Activated B cell treated with CpG ODN at 0.5 μM for 24 hours (primary cell): ENCODE measurements around the gene SYNE2. TPM values are rescaled to one million over a fixed set of nuclear protein-coding genes. Genes with fewer than 3 reads are reported as not detected.
A peak's percentile ranks its signal among the peaks of the same experiment; 100 is the strongest.

Source experiments
- ATAC-seq: fragments of 200-7000 bp; cut with Tn5 transposase; one replicate; pipeline ENCODE4 v1.10.0; 2021; ENCODE audit warnings: low read depth, mild to moderate bottlenecking, moderate library complexity
- CTCF ChIA-PET: fragments of 350-600 bp; sonication (Branson Sonifier 250); formaldehyde crosslinking; loops from one replicate; lab custom pipeline; 2021; ENCODE audit warnings: antibody characterized with exemption; lab: Charles Lee
- POLR2A ChIA-PET: fragments of 350-600 bp; sonication (Branson Sonifier 250); formaldehyde crosslinking; loops from one replicate; lab custom pipeline; 2021; ENCODE audit warnings: antibody characterized with exemption; lab: Charles Lee
- DNase-seq: peaks from one replicate; pipeline ENCODE4 v3.0.0; 2022
- H3K27ac Mint-ChIP-seq: one replicate; pipeline ENCODE4 v1.8.0; 2020; ENCODE audit warnings: mixed read lengths
- H3K27me3 Mint-ChIP-seq: one replicate; pipeline ENCODE4 v1.8.0; 2021; ENCODE audit warnings: mixed read lengths
- H3K36me3 Mint-ChIP-seq: one replicate; pipeline ENCODE4 v1.8.0; 2021; ENCODE audit warnings: low read depth, mixed read lengths
- H3K4me1 Mint-ChIP-seq: one replicate; pipeline ENCODE4 v1.8.0; 2021; ENCODE audit warnings: mixed read lengths
- H3K4me3 Mint-ChIP-seq: one replicate; pipeline ENCODE4 v1.8.0; 2020; ENCODE audit warnings: mild to moderate bottlenecking, mixed read lengths
- H3K9me3 Mint-ChIP-seq: one replicate; pipeline ENCODE4 v1.8.0; 2020; ENCODE audit warnings: mixed read lengths
- intact Hi-C: fragments of 100-400 bp; cut with micrococcal nuclease; formaldehyde crosslinking; loops from one replicate; pipeline ENCODE4 v1.15.1; 2024
- total RNA-seq: library from RNA; stranded (reverse); gene quantifications from 2 replicates; pipeline ENCODE4 v1.2.3, GENCODE V29; 2022
- TF ChIP-seq, protein P1 (sequence below): fragments of 200-600 bp; IDR thresholded peaks from one replicate; pipeline ENCODE4 v1.8.0; 2022; ENCODE audit warnings: antibody characterized with exemption, mild to moderate bottlenecking

SYNE2 gene
- total RNA-seq, 1 donor from 2014 or later: 40.1 TPM

DNA sequence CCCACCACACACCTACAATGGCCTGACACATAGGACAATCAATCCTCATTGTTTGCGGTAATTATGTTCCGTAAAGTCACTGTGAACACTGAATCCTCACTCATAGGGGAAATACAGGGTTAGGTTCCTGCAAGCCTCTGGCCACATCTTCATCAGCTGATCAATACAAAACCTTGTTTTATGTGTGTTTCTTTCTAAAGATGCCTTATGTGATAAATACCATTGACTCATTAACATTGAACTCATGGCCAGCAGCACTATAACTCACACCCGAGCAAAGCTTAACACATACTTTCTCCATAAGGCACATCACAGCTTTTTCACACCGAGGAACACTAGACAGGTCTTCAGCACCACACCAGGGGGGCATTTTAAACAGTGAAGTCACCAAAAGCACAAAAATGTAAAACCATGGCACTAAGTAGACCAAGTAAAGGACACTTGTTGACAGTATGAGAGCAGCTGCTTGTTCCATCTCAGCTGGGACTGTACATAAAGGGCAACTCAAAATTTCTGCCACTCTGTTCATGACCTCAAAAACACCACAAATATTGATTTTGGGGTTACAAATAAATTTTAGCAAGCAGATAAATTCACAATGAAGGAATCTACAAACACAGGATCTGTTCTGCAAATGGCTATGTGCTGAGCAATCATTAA, 380.9 kb downstream of the SYNE2 start:
- no peaks in the 10 kb centered on the region for H3K27me3 Mint-ChIP-seq
- DNase-seq (no peak), ATAC-seq (no peak)
- intact Hi-C loops: loop anchor here (2.0 kb wide), 1 partner anchor 63 kb away; no protein-coding TSS in a partner anchor
- no peaks in the 10 kb centered on the region for H3K9me3 Mint-ChIP-seq
- H3K36me3 Mint-ChIP-seq: peaks cover 9% of the 10 kb centered on the region
- peak overlapping the region; percentile 73 for H3K4me3 Mint-ChIP-seq
- peak overlapping the region; percentile 97 for H3K27ac Mint-ChIP-seq
- H3K4me1 Mint-ChIP-seq: peaks cover 71% of the 10 kb centered on the region
- TF ChIP-seq, protein P1, sequence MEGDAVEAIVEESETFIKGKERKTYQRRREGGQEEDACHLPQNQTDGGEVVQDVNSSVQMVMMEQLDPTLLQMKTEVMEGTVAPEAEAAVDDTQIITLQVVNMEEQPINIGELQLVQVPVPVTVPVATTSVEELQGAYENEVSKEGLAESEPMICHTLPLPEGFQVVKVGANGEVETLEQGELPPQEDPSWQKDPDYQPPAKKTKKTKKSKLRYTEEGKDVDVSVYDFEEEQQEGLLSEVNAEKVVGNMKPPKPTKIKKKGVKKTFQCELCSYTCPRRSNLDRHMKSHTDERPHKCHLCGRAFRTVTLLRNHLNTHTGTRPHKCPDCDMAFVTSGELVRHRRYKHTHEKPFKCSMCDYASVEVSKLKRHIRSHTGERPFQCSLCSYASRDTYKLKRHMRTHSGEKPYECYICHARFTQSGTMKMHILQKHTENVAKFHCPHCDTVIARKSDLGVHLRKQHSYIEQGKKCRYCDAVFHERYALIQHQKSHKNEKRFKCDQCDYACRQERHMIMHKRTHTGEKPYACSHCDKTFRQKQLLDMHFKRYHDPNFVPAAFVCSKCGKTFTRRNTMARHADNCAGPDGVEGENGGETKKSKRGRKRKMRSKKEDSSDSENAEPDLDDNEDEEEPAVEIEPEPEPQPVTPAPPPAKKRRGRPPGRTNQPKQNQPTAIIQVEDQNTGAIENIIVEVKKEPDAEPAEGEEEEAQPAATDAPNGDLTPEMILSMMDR: no peak
- ChIA-PET CTCF (interaction anchor here (0.8 kb wide), 1 partner anchor 61 kb away, joined by 3 read pairs; the partner anchor contains the start of gene ESR2), POLR2A (interaction anchor here (0.9 to 4.5 kb wide), 5 partner anchors 10 to 272 kb away, joined by 3 to 77 read pairs (median 51); partner anchors contain the start of gene ESR2)

DNA sequence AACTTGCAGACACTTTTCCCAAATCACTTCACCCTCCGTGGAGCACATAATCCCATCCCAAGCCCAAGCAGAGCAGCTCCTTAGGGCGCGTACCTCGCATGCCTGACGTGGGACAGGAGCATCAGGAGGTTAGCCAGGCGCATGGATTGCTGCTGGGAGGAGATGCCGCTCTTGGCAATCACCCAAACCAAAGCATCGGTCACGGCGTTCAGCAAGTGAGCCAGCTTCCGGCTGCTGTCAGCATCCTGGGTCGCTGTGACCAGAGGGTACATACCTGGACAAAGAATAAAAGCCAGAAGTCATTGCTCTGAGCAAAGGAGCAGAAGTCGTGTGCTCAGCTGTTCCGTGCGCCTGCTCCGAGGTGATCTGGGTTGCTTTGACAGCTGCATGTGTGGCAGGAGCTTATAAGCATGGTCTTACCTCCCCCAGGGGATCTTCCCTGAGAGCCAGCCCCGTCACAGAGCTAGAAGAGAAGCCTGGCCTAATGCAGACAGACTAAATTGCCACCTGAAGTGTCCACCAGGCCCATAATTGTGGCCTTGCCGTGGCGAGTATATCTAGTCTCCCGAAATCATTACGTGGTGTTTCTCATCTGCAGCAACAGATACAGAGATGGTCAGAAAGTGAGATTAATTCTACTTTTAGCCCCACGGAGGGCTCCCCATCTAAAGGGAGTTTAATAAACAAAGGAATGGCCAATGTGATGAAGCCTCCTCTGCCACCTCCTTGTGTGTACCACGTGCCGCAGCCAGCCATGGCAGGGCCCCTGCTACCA, 382.3 kb downstream of the SYNE2 start:
- Mint-ChIP-seq H3K4me3 (peak overlapping the region; percentile 73), H3K36me3 (peaks cover 7% of the 10 kb centered on the region), H3K4me1 (peaks cover 75% of the 10 kb centered on the region), H3K27ac (peak overlapping the region; percentile 97), H3K27me3 (no peaks in the 10 kb centered on the region), H3K9me3 (no peaks in the 10 kb centered on the region)
- ChIA-PET CTCF (interaction anchor here (0.9 to 4.3 kb wide), 7 partner anchors 18 to 224 kb away, joined by 3 to 44 read pairs (median 5); partner anchors contain the start of gene ESR2), POLR2A (interaction anchor here (0.8 to 4.5 kb wide), 22 partner anchors 12 to 593 kb away, joined by 3 to 77 read pairs (median 6); partner anchors contain the start of genes ESR2, MTHFD1, WDR89 and ZBTB1)
- ATAC-seq: peak; percentile 22
- DNase-seq: no peak
- intact Hi-C loops: loop anchor here (1.0 to 5.0 kb wide), 6 partner anchors 26 to 972 kb away; partner anchors contain the start of genes MTHFD1 and WDR89
- TF ChIP-seq, protein P1: no peak

DNA sequence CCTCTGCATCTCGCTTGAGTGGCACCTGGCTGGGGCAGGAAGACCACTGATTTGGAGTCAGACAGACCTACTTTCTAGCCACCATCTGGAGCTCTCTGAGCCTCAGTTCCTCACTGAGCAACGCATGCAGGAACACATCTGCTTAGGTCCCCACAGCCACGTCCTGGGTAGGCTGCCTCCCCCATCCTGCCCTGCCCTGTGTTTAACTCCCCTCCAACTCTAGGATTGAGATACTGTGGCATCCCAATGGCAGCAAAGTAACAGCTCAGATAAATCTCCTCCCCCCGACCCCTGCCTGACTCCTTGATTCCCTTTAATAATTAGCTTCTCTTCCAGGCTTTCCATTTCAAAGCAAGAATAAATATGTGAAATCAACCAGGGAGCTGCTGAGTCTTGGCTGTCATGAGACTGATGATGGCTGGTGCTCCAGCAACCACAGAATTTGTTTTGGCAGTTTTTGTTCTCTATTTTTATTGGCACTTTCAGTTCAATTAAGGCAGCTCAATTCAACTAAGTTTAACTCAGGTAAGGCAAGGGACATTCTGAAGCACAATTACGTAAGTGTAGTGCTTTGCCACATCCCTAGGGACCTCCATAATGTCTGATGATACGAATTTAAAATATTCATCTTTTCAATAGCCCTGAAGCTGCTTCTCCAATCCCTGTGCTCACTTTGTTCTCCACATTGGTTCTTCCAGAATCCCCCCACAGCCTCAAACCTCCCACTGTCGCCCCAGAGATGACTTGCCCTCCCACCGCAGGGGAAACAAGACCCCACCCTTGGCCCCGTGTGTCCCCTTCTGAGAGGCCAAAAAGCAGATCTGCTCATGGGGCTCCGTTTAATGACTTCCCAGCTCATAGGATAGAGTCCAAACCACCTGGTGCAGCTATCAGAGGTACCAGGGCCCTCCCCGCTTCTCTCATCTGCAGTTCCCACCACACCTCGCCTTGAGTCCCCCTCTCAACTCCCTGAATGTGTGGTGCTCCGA, 383.1 kb downstream of the SYNE2 start:
- Mint-ChIP-seq H3K4me1 (peaks cover 75% of the 10 kb centered on the region), H3K4me3 (peak overlapping the region; percentile 73), H3K9me3 (no peaks in the 10 kb centered on the region), H3K27ac (peak overlapping the region; percentile 97), H3K27me3 (no peaks in the 10 kb centered on the region), H3K36me3 (peaks cover 7% of the 10 kb centered on the region)
- TF ChIP-seq, protein P1: no peak
- ChIA-PET CTCF (interaction anchor here (0.8 to 4.3 kb wide), 10 partner anchors 18 to 225 kb away, joined by 3 to 44 read pairs (median 4); partner anchors contain the start of gene ESR2), POLR2A (interaction anchor here (0.5 to 4.5 kb wide), 32 partner anchors 13 to 693 kb away, joined by 3 to 77 read pairs (median 4); partner anchors contain the start of genes ESR2, MTHFD1, PPP2R5E and WDR89)
- peak; percentile 65 for DNase-seq
- ATAC-seq: peak; percentile 72
- intact Hi-C loops: loop anchor here (1.0 to 5.0 kb wide), 11 partner anchors 27 to 971 kb away; partner anchors contain the start of genes ESR2, MTHFD1, PPP2R5E and SYNE2

DNA sequence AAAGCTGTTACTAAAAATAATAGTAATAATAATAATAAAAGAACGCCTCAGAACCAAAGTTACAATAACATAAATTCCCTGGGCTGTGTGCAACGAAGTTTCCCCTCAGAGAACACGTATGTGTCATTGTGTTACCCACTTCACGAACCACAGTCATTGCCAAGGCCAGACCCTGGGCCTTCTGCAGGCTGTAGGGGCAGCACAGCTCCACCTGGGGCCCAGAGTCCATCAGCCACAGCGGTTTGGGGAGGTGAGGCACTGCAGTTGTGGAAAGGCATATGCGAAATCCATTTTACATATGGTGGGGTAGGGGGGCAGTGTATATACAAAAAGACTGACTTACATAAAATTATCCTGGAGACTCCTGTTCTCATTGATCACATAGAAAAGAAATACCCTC, 385.2 kb downstream of the SYNE2 start:
- no peaks in the 10 kb centered on the region for H3K27me3 Mint-ChIP-seq
- intact Hi-C loops: loop anchor here (5.0 kb wide), 3 partner anchors 149 to 969 kb away; partner anchors contain the start of gene MTHFD1
- ChIA-PET POLR2A (interaction anchor here (0.7 kb wide), 1 partner anchor 11 kb away, joined by 5 read pairs; no protein-coding TSS in a partner anchor), CTCF (interaction anchor here (0.5 to 4.3 kb wide), 3 partner anchors 19 to 468 kb away, joined by 3 to 44 read pairs (median 3); partner anchors contain the start of gene ESR2)
- H3K9me3 Mint-ChIP-seq: no peaks in the 10 kb centered on the region
- no peak for ATAC-seq
- H3K4me3 Mint-ChIP-seq: no peak overlapping the region
- H3K27ac Mint-ChIP-seq: peak overlapping the region; percentile 60
- peaks cover 56% of the 10 kb centered on the region for H3K4me1 Mint-ChIP-seq
- TF ChIP-seq, protein P1: no peak
- DNase-seq: no peak
- peaks cover 7% of the 10 kb centered on the region for H3K36me3 Mint-ChIP-seq
